B cell (primary cell): Measurements from ENCODE around the gene TLE3. TPM values are rescaled to one million over a fixed set of nuclear protein-coding genes. Genes with fewer than 3 reads are reported as not detected.

Experiments
- ATAC-seq: fragments of 200-7000 bp; cut with Tn5 transposase; one replicate; pipeline ENCODE4 v1.10.0; 2021; ENCODE audit warnings: low read depth, mild to moderate bottlenecking, moderate number of reproducible peaks, moderate library complexity
- CTCF ChIA-PET: fragments of 350-600 bp; sonication (Branson Sonifier 250); formaldehyde crosslinking; loops from one replicate; lab custom pipeline; 2021; ENCODE audit warnings: antibody characterized with exemption, inconsistent platforms; lab: Charles Lee
- POLR2A ChIA-PET: fragments of 350-600 bp; sonication (Branson Sonifier 250); formaldehyde crosslinking; loops from one replicate; lab custom pipeline; 2021; ENCODE audit warnings: antibody characterized with exemption; lab: Charles Lee
- DNase-seq: peaks from one replicate; pipeline ENCODE4 v3.0.0; 2013
- H2AFZ ChIP-seq: 2 replicates; pipeline ENCODE4 v1.6.1; 2012; ENCODE audit warnings: mild to moderate bottlenecking, low read depth, low read length; ENCODE audit not compliant: insufficient read depth, poor library complexity, severe bottlenecking
- H3K27ac ChIP-seq, 2 donors: 1 replicate in 1 of 2; 2 replicates in 1 of 2; pipeline ENCODE4 v1.5.1; 2012 to 2013; ENCODE audit warnings: low read length in 2 of 2, mild to moderate bottlenecking in 2 of 2, moderate library complexity in 1 of 2
- H3K27me3 ChIP-seq, 4 experiments: fragments of 200-600 bp in 1 of 4; sonication (generic) in 1 of 4; replicated peaks in 1 of 4; 1 replicate in 2 of 4; 2 replicates in 2 of 4; pipeline versions ENCODE4 v1.6.1 to v1.7.0; 2013 to 2016; ENCODE audit warnings: low read length in 3 of 4, mild to moderate bottlenecking in 2 of 4, mixed read lengths in 1 of 4, moderate library complexity in 1 of 4; ENCODE audit not compliant: insufficient read depth in 4 of 4, control insufficient read depth in 3 of 4; ENCODE audit errors: control extremely low read depth in 1 of 4
- H3K36me3 ChIP-seq, 2 experiments: replicated peaks in 1 of 2; 1 replicate in 1 of 2; 2 replicates in 1 of 2; pipeline versions ENCODE4 v1.6.1 to v1.7.1; 2013; ENCODE audit warnings: low read length in 1 of 2; ENCODE audit not compliant: insufficient read depth in 2 of 2, control insufficient read depth in 1 of 2; ENCODE audit errors: control extremely low read depth in 1 of 2, extremely low read depth in 1 of 2
- H3K4me1 ChIP-seq, 2 donors: fragments of 200-600 bp in 1 of 2; sonication (generic) in 1 of 2; 1 replicate in 1 of 2; 2 replicates in 1 of 2; pipeline versions ENCODE4 v1.5.1 to v1.6.1; 2013 to 2017; ENCODE audit warnings: low read length in 2 of 2; ENCODE audit not compliant: control insufficient read depth in 2 of 2, insufficient read depth in 2 of 2
- H3K4me2 ChIP-seq: replicated peaks from 2 replicates; pipeline ENCODE3; 2012; ENCODE audit warnings: mild to moderate bottlenecking, low read depth, low read length; ENCODE audit not compliant: poor library complexity, severe bottlenecking
- H3K4me3 ChIP-seq, 5 experiments: fragments of 200-600 bp in 1 of 5; sonication (generic) in 1 of 5; 1 replicate in 3 of 5; 2 replicates in 2 of 5; pipeline versions ENCODE4 v1.5.1 to v1.7.0; 2011 to 2016; ENCODE audit warnings: low read length in 4 of 5, mild to moderate bottlenecking in 4 of 5, low read depth in 2 of 5, control low read depth in 1 of 5, moderate library complexity in 1 of 5; ENCODE audit not compliant: insufficient read depth in 1 of 5; ENCODE audit errors: control extremely low read depth in 1 of 5, extremely low read depth in 1 of 5
- H3K79me2 ChIP-seq: fragments of 200-600 bp; sonication (generic); one replicate; pipeline ENCODE4 v1.6.0; 2016; ENCODE audit warnings: low read length; ENCODE audit not compliant: control insufficient read depth, insufficient read depth
- H3K9ac ChIP-seq: fragments of 200-600 bp; sonication (generic); 2 replicates; pipeline ENCODE4 v1.6.1; 2017; ENCODE audit warnings: mild to moderate bottlenecking, low read length, moderate library complexity
- H3K9me3 ChIP-seq, 3 donors: one replicate each; pipeline versions ENCODE4 v1.6.1 to v1.7.1; 2013; ENCODE audit warnings: low read length in 2 of 3; ENCODE audit not compliant: control insufficient read depth in 2 of 3, insufficient read depth in 1 of 3; ENCODE audit errors: control extremely low read depth in 1 of 3
- H4K20me1 ChIP-seq: 2 replicates; pipeline ENCODE4 v1.6.0; 2012; ENCODE audit warnings: mild to moderate bottlenecking, low read length; ENCODE audit not compliant: insufficient read depth, control insufficient read depth, poor library complexity, severe bottlenecking
- H3K27ac Mint-ChIP-seq: one replicate; pipeline ENCODE4 v1.8.0; 2021; ENCODE audit warnings: mixed read lengths
- H3K27me3 Mint-ChIP-seq: one replicate; pipeline ENCODE4 v1.8.0; 2021; ENCODE audit warnings: mixed read lengths
- H3K4me1 Mint-ChIP-seq: one replicate; pipeline ENCODE4 v1.8.0; 2021; ENCODE audit warnings: mixed read lengths
- H3K4me3 Mint-ChIP-seq: one replicate; pipeline ENCODE4 v1.8.0; 2021; ENCODE audit warnings: mixed read lengths
- H3K9me3 Mint-ChIP-seq: one replicate; pipeline ENCODE4 v1.8.0; 2022; ENCODE audit warnings: mixed read lengths; ENCODE audit not compliant: insufficient read depth
- EZH2 ChIP-seq: IDR thresholded peaks from 2 replicates; pipeline ENCODE4 v1.6.1; 2012; ENCODE audit warnings: borderline replicate concordance, low read depth, mild to moderate bottlenecking, moderate library complexity, low read length; ENCODE audit not compliant: insufficient read depth, poor library complexity, severe bottlenecking
- WGBS: methylation state at CpG from one replicate; pipeline ENCODE4 v1.1.5; 2013; ENCODE audit warnings: missing lambda C conversion rate; ENCODE audit not compliant: insufficient coverage; 5-methylcytosine and 5-hydroxymethylcytosine counted together
- intact Hi-C: fragments of 100-400 bp; cut with micrococcal nuclease; formaldehyde crosslinking; loops from one replicate; pipeline ENCODE4 v1.10.0; 2022
- polyA plus RNA-seq: library from polyadenylated mRNA; depleted of rRNA; stranded (reverse); fragments of >200 nt; gene quantifications from 2 replicates; pipeline ENCODE4 v1.2.3, GENCODE V29; 2012
- total RNA-seq, 2 donors: library from RNA; stranded (reverse); fragments of 120-200 nt in 1 of 2; gene quantifications; 1 replicate in 1 of 2; 2 replicates in 1 of 2; pipeline versions ENCODE4 v1.2.3 to v1.2.4, GENCODE V29; 2013 to 2022
- TF ChIP-seq, protein P1 (sequence below): fragments of 200-600 bp; IDR thresholded peaks from one replicate; pipeline ENCODE4 v1.8.0; 2022; ENCODE audit warnings: antibody characterized with exemption, mild to moderate bottlenecking

Gene TLE3
- total and polyA plus RNA-seq, 2 donors (not counting 1 experiment from before 2014, with no cell fraction given), result 187 to 278 TPM

DNA sequence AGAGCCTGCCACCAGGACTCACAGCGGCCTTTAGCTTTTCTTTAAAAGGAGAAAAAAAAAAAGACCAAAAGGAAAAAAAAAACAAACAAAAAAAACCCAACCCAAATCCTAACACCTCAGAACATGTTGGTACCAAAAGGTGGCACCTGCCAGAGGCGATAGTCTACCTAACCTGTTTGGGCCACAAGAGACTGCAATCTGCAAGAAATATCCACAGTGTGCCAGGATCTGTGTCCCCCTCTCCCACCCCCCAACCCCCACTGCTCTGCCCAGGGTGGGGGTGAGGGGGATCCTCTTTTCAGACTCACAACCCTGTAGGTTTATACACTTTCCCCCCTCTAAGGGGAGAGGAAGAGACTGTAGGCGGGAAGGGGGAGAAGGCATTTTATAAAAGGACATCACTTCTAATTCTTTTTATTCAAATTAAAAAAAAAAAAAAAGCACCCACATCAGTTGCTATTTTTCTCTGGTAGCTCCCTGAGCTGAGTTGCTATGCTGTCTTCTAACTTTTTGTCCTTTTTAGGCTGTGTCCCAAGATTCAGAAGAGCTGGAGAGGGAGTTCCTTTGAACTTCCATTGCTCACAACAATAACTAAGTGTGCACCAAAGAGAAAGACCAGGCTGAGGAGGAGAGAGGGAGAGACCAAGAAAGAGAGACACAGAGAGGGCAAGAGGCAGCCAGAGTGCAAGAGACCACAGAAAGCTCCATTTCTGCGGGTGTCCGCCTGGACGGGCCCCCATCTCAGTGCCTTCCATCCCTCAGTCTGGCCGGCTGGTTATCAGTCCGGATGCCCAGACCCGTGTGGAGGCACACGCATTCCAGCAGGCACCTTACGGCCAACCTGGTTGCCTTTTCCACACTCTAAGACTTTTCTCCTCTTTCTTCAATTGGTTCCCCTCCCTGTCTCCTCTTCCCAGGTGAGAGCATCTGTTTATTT lies 48.9 kb downstream of the TLE3 start:
- 97% methylated on average over 7 of the region's 11 CpGs for WGBS

More for the DNA sequence above, 48.9 kb downstream of the TLE3 start:
- H3K9ac ChIP-seq, result no peak overlapping the region
- H2AFZ ChIP-seq, result no peak overlapping the region
- peaks cover 11% of the 10 kb centered on the region for H4K20me1 ChIP-seq
- H3K4me3 Mint-ChIP-seq, result no peak overlapping the region
- H3K27ac Mint-ChIP-seq, result peak overlapping the region; percentile 27
- DNase-seq (no peak), ATAC-seq (no peak)
- H3K9me3 ChIP-seq, result no peaks in the 10 kb centered on the region
- ChIA-PET CTCF (interaction anchor here (0.7 to 1.4 kb wide), 2 partner anchors 9 to 211 kb away, joined by 3 read pairs; no protein-coding TSS in a partner anchor), POLR2A (interaction anchor here (0.6 to 0.7 kb wide), 3 partner anchors 15 to 299 kb away, joined by 3 to 4 read pairs (median 3); no protein-coding TSS in a partner anchor)
- no peak overlapping the region for H3K4me3 ChIP-seq
- H3K27me3 ChIP-seq, result no peaks in the 10 kb centered on the region
- H3K36me3 ChIP-seq, result peaks cover 0 to 64% of the 10 kb centered on the region in 2 experiments
- H3K27me3 Mint-ChIP-seq, result no peaks in the 10 kb centered on the region
- no peaks in the 10 kb centered on the region for H3K79me2 ChIP-seq
- H3K27ac ChIP-seq, result no peak overlapping the region
- intact Hi-C loops, result no loop called here
- H3K4me2 ChIP-seq, result no peak overlapping the region
- peaks cover 8% of the 10 kb centered on the region for H3K4me1 Mint-ChIP-seq
- H3K9me3 Mint-ChIP-seq, result no peaks in the 10 kb centered on the region
- TF ChIP-seq, protein P1, sequence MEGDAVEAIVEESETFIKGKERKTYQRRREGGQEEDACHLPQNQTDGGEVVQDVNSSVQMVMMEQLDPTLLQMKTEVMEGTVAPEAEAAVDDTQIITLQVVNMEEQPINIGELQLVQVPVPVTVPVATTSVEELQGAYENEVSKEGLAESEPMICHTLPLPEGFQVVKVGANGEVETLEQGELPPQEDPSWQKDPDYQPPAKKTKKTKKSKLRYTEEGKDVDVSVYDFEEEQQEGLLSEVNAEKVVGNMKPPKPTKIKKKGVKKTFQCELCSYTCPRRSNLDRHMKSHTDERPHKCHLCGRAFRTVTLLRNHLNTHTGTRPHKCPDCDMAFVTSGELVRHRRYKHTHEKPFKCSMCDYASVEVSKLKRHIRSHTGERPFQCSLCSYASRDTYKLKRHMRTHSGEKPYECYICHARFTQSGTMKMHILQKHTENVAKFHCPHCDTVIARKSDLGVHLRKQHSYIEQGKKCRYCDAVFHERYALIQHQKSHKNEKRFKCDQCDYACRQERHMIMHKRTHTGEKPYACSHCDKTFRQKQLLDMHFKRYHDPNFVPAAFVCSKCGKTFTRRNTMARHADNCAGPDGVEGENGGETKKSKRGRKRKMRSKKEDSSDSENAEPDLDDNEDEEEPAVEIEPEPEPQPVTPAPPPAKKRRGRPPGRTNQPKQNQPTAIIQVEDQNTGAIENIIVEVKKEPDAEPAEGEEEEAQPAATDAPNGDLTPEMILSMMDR, result no peak
- no peak for TF ChIP-seq EZH2
- H3K4me1 ChIP-seq, result peaks cover 0 to 3% of the 10 kb centered on the region in 2 donors
